K562 (cell line): Measurements from ENCODE around the gene HNRNPLL. TPM values are rescaled to one million over a fixed set of nuclear protein-coding genes. Genes with fewer than 3 reads are reported as not detected.

ENCODE experiments used
- BACH1 ChIP-seq: fragments of 200-800 bp; sonication (Bioruptor generic); IDR thresholded peaks from 2 replicates; pipeline ENCODE4 v1.6.1; 2016; ENCODE audit warnings: missing genetic modification characterization, missing compliant biosample characterization
- CBX5 ChIP-seq: IDR thresholded peaks from 2 replicates; pipeline ENCODE4 v1.6.1; 2014; ENCODE audit warnings: low read depth, borderline replicate concordance
- CHCHD3 ChIP-seq: fragments of 250-450 bp; sonication (Bioruptor Pico); IDR thresholded peaks from 2 replicates; pipeline ENCODE4 v2.1.2; 2022; ENCODE audit warnings: mild to moderate bottlenecking
- ELF1 ChIP-seq: fragments of 200-800 bp; sonication (Bioruptor generic); IDR thresholded peaks from 2 replicates; pipeline ENCODE4 v1.6.1; 2016; ENCODE audit warnings: missing genetic modification characterization, missing compliant biosample characterization
- EZH2 ChIP-seq: IDR thresholded peaks from 2 replicates; pipeline ENCODE4 v1.6.1; 2012; ENCODE audit warnings: low read depth, mild to moderate bottlenecking, inconsistent platforms, low read length, borderline replicate concordance
- GMEB1 ChIP-seq: fragments of 250-450 bp; sonication (Bioruptor Pico); IDR thresholded peaks from 2 replicates; pipeline ENCODE4 v1.4.0; 2020; ENCODE audit warnings: mild to moderate bottlenecking
- GTF2A2 ChIP-seq: IDR thresholded peaks from 2 replicates; pipeline ENCODE4 v1.6.1; 2016; ENCODE audit warnings: mild to moderate bottlenecking, missing genetic modification characterization, missing compliant biosample characterization
- HOMEZ ChIP-seq: fragments of 250-450 bp; sonication (Bioruptor Pico); IDR thresholded peaks from 2 replicates; pipeline ENCODE4 v1.4.0; 2020; ENCODE audit warnings: mild to moderate bottlenecking, moderate library complexity
- KDM4B ChIP-seq, 2 experiments: fragments of 450-650 bp in 1 of 2; sonication (generic) in 1 of 2; IDR thresholded peaks; 2 replicates each; pipeline ENCODE4 v1.6.1; 2016 to 2017; ENCODE audit warnings: borderline replicate concordance in 2 of 2, antibody characterized with exemption in 1 of 2, low read depth in 1 of 2, mild to moderate bottlenecking in 1 of 2
- KLF13 ChIP-seq: fragments of 450-650 bp; IDR thresholded peaks from 2 replicates; pipeline ENCODE4 v1.6.1; 2016; ENCODE audit warnings: missing genetic modification characterization, low read depth, mild to moderate bottlenecking, missing compliant biosample characterization, moderate library complexity, borderline replicate concordance
- NCOA6 ChIP-seq: fragments of 450-650 bp; IDR thresholded peaks from 2 replicates; pipeline ENCODE4 v1.6.1; 2017; ENCODE audit warnings: mild to moderate bottlenecking
- NFE2 ChIP-seq: IDR thresholded peaks from 2 replicates; pipeline ENCODE4 v1.6.1; 2014; ENCODE audit warnings: antibody characterized with exemption, low read depth
- OTX1 ChIP-seq: fragments of 450-650 bp; formaldehyde crosslinking; IDR thresholded peaks from 2 replicates; pipeline ENCODE4 v1.4.0; 2022; ENCODE audit warnings: mild to moderate bottlenecking
- POLR2AphosphoS5 ChIP-seq: IDR thresholded peaks from 2 replicates; pipeline ENCODE4 v1.6.1; 2011; ENCODE audit warnings: mild to moderate bottlenecking, low read depth, low read length, moderate library complexity; ENCODE audit not compliant: control insufficient read depth, insufficient read depth
- PRMT5 ChIP-seq: sonication (generic); formaldehyde crosslinking; IDR thresholded peaks from 2 replicates; pipeline ENCODE4 v1.5.0; 2020; ENCODE audit warnings: missing genetic modification reagents
- RBFOX2 ChIP-seq: fragments of 200-400 bp; formaldehyde crosslinking; IDR thresholded peaks from 2 replicates; pipeline ENCODE4 v1.6.1; 2017; ENCODE audit warnings: low read depth, mild to moderate bottlenecking, low read length, moderate library complexity
- RBM15 ChIP-seq: fragments of 200-400 bp; formaldehyde crosslinking; IDR thresholded peaks from 2 replicates; pipeline ENCODE4 v1.6.1; 2018; ENCODE audit warnings: mild to moderate bottlenecking, low read length, moderate library complexity; ENCODE audit not compliant: insufficient read depth
- SMARCA4 ChIP-seq: fragments of 450-650 bp; IDR thresholded peaks from 2 replicates; pipeline ENCODE4 v1.6.1; 2016
- TAF9B ChIP-seq: fragments of 450-650 bp; IDR thresholded peaks from 2 replicates; pipeline ENCODE4 v1.6.1; 2018; ENCODE audit warnings: mild to moderate bottlenecking; ENCODE audit not compliant: partially characterized antibody
- USF2 ChIP-seq: sonication (generic); formaldehyde crosslinking; IDR thresholded peaks from 2 replicates; pipeline ENCODE4 v1.5.0; 2020; ENCODE audit warnings: missing genetic modification reagents
- ZBTB12 ChIP-seq: fragments of 250-450 bp; sonication (Bioruptor Pico); IDR thresholded peaks from 2 replicates; pipeline ENCODE4 v1.4.0; 2020
- ZBTB17 ChIP-seq: fragments of 450-650 bp; formaldehyde crosslinking; IDR thresholded peaks from 2 replicates; pipeline ENCODE4 v1.4.0; 2020; ENCODE audit warnings: mild to moderate bottlenecking
- ZKSCAN8 ChIP-seq: fragments of 200-800 bp; sonication (Bioruptor generic); IDR thresholded peaks from 2 replicates; pipeline ENCODE4 v1.6.1; 2016; ENCODE audit warnings: missing genetic modification characterization, missing compliant biosample characterization
- ZNF174 ChIP-seq: fragments of 250-450 bp; sonication (Bioruptor Pico); IDR thresholded peaks from 2 replicates; pipeline ENCODE4 v1.4.0; 2020; ENCODE audit warnings: mild to moderate bottlenecking
- ZNF583 ChIP-seq: fragments of 250-450 bp; sonication (Bioruptor Pico); IDR thresholded peaks from 2 replicates; pipeline ENCODE4 v1.4.0; 2020
- ZNF79 ChIP-seq: fragments of 250-450 bp; sonication (Bioruptor Pico); IDR thresholded peaks from 2 replicates; pipeline ENCODE4 v1.4.0; 2020; ENCODE audit warnings: low read depth, mild to moderate bottlenecking, moderate library complexity
- polyA plus RNA-seq, 8 experiments: library from polyadenylated mRNA; depleted of rRNA in 4 of 8; stranded (reverse) in 5 of 8; unstranded in 3 of 8; fragments of >200 nt; fragmentation: Nextera tagmentation in 2 of 8; fragmentation: Illumina TruSeq in 1 of 8; extraction: Ambion mirVana in 2 of 8; extraction: Trizol in 1 of 8; gene quantifications; 2 replicates each; pipeline versions ENCODE4 v1.2.1 to v1.2.3, GENCODE V29; 2011 to 2014; ENCODE audit warnings: inconsistent platforms in 1 of 8, missing spikeins in 1 of 8
- total RNA-seq, 7 experiments: library from RNA; depleted of rRNA in 6 of 7; stranded (reverse); fragments of >200 nt in 6 of 7; fragmentation: Illumina TruSeq in 2 of 7; extraction: Trizol in 2 of 7; gene quantifications; 2 replicates each; pipeline versions ENCODE4 v1.2.1 to v1.2.3, GENCODE V29; 2011 to 2021; ENCODE audit warnings: low replicate concordance in 1 of 7

The HNRNPLL gene
- total and polyA plus RNA-seq, 9 of the 15 experiments (the other 6 are each of a cell fraction or from before 2014, with no cell fraction given): 19.8 to 135 (median 57.8) TPM

GRCh38 chr2:38602732-38603401, at the start of gene HNRNPLL (continued):
- TF ChIP-seq ZBTB17 (CRISPR knock-in tag) (no peak), CHCHD3 (CRISPR knock-in tag) (no peak), NCOA6 (no peak), SMARCA4 (no peak), NFE2 (no peak), BACH1 (tag) (no peak), ZNF583 (CRISPR knock-in tag) (no peak), ZBTB12 (CRISPR knock-in tag) (no peak), RBFOX2 (peak; percentile 83), TAF9B (peak; percentile 55), ZKSCAN8 (no peak), KLF13 (tag) (peak; percentile 6; the same call in 1 of the 2 replicates), OTX1 (CRISPR knock-in tag) (no peak), CBX5 (no peak), ZNF79 (CRISPR knock-in tag) (no peak), RBM15 (no peak), ZNF174 (CRISPR knock-in tag) (no peak), ELF1 (peak; percentile 40; the same call in 1 of the 2 replicates), POLR2AphosphoS5 (peak; percentile 95), EZH2 (no peak), GTF2A2 (0 out of 2 replicates have a peak, but pooled peaks have one; percentile 9), KDM4B (IDR thresholded peaks at IDR 0.05; ENCODE audit: borderline replicate concordance in 2 of 2, low read depth in 1 of 2) (peak in 1 of 2 experiments; percentile 80; a peak in 1 of 4 replicates), HOMEZ (0 out of 2 replicates have a peak, but pooled peaks have one; percentile 40), PRMT5 (no peak), USF2 (no peak), GMEB1 (CRISPR knock-in tag) (peak; percentile 64)
